22Rv1 (cell line): ENCODE data around the gene TSSC4.

Experiments used
- CTCF ChIP-seq: fragments of 450-650 bp; IDR thresholded peaks from 2 replicates; pipeline ENCODE4 v1.5.1; 2017; ENCODE audit warnings: mild to moderate bottlenecking
- ZFX ChIP-seq: fragments of 450-650 bp; IDR thresholded peaks from 2 replicates; pipeline ENCODE4 v1.6.1; 2017; ENCODE audit warnings: antibody characterized with exemption, borderline replicate concordance

GRCh38 chr11:2366276-2366675 lies 34.3 kb upstream of the TSSC4 start:
- TF ChIP-seq CTCF (no peak), ZFX (no peak)
